Right atrium auricular region (tissue), 2 donors: ENCODE measurements around the gene KCNIP4. TPM values are rescaled to one million over a fixed set of nuclear protein-coding genes. Genes with fewer than 3 reads are reported as not detected.
A peak's percentile ranks its signal among the peaks of the same experiment; 100 is the strongest.

ENCODE experiments used
- DNase-seq: peaks from one replicate; pipeline ENCODE4 v3.0.0-alpha.2; 2019; ENCODE audit warnings: low spot score
- H3K27ac ChIP-seq, 2 donors: fragments of 200-600 bp; sonication (generic); 1 replicate in 1 of 2; 2 replicates in 1 of 2; pipeline ENCODE4 v1.5.1; 2016 to 2019
- H3K27me3 ChIP-seq, 2 donors: fragments of 200-600 bp; sonication (generic); one replicate each; pipeline versions ENCODE4 v1.5.1 to v1.6.0; 2017 to 2019
- H3K36me3 ChIP-seq: fragments of 200-600 bp; sonication (generic); one replicate; pipeline ENCODE4 v1.5.1; 2016
- H3K4me1 ChIP-seq, 2 donors: fragments of 200-600 bp; sonication (generic); one replicate each; pipeline versions ENCODE4 v1.5.1 to v1.6.0; 2017 to 2019
- H3K4me3 ChIP-seq, 2 donors: fragments of 200-600 bp; sonication (generic); 1 replicate in 1 of 2; 2 replicates in 1 of 2; pipeline ENCODE4 v1.5.1; 2017 to 2019; ENCODE audit warnings: mild to moderate bottlenecking in 1 of 2, moderate library complexity in 1 of 2
- H3K9me3 ChIP-seq, 2 donors: fragments of 200-600 bp; sonication (generic); one replicate each; pipeline ENCODE4 v1.5.1; 2019
- CTCF ChIP-seq, 2 donors: fragments of 200-600 bp; sonication (generic); IDR thresholded peaks; one replicate each; pipeline ENCODE4 v1.5.1; 2019; ENCODE audit warnings: antibody characterized with exemption in 2 of 2
- total RNA-seq, 2 donors: library from RNA; depleted of rRNA; stranded (reverse); fragments of >200 nt; gene quantifications; one replicate each; pipeline ENCODE4 v1.1.0, GENCODE V29; 2016

Gene KCNIP4
- total RNA-seq, 2 donors from 2014 or later = not detected

- Histone ChIP-seq H3K36me3 (no peaks in the 10 kb centered on the region), H3K27me3 (no peaks in the 10 kb centered on the region), H3K27ac (no peak overlapping the region), H3K9me3 (no peaks in the 10 kb centered on the region), H3K4me1 (no peaks in the 10 kb centered on the region), H3K4me3 (no peak overlapping the region)
- peak; percentile 20 to 67 for TF ChIP-seq CTCF (IDR thresholded peaks at IDR 0.05)
- DNase-seq = no peak
Observed at GRCh38 chr4:21790438-21791029, 158.0 kb downstream of the KCNIP4 start.

GRCh38 chr4:21780148-21780547 is 168.4 kb downstream of the KCNIP4 start:
- H3K4me1 ChIP-seq = no peaks in the 10 kb centered on the region
- no peak for DNase-seq
- no peak overlapping the region for H3K27ac ChIP-seq
- H3K9me3 ChIP-seq = no peaks in the 10 kb centered on the region
- H3K4me3 ChIP-seq = no peak overlapping the region
- TF ChIP-seq CTCF (IDR thresholded peaks at IDR 0.05) = no peak
- H3K36me3 ChIP-seq = no peaks in the 10 kb centered on the region
- no peaks in the 10 kb centered on the region for H3K27me3 ChIP-seq

GRCh38 chr4:21778702-21779101 is 169.9 kb downstream of the KCNIP4 start:
- H3K27me3 ChIP-seq = no peaks in the 10 kb centered on the region
- no peaks in the 10 kb centered on the region for H3K36me3 ChIP-seq
- H3K4me1 ChIP-seq = no peaks in the 10 kb centered on the region
- H3K9me3 ChIP-seq = no peaks in the 10 kb centered on the region
- no peak for TF ChIP-seq CTCF (IDR thresholded peaks at IDR 0.05)
- H3K4me3 ChIP-seq = no peak overlapping the region
- no peak for DNase-seq
- no peak overlapping the region for H3K27ac ChIP-seq

DNA sequence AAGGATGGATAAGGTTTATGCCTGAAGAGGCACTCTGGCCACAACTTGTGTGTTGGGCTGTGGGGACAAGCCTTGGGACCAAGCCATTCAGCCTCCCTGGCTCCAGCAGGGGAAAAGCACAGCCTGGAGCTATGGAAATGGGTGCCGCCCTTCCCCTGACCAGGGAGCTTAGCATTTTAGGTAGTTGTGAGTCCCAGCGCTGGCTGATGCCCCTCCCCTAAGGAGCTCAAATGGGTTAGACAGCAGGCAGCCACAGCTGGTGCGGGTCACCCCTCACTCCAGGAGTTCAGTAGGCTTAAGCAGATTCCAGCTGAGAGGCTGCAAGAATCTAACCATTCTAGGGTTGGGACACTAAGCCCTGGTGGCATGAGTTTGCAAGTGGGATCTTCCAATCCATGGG is 172.9 kb downstream of the KCNIP4 start:
- no peak for TF ChIP-seq CTCF (IDR thresholded peaks at IDR 0.05)
- DNase-seq = no peak
- Histone ChIP-seq H3K4me1 (no peaks in the 10 kb centered on the region), H3K27me3 (no peaks in the 10 kb centered on the region), H3K36me3 (no peaks in the 10 kb centered on the region), H3K27ac (no peak overlapping the region), H3K4me3 (no peak overlapping the region), H3K9me3 (peaks cover 0 to 6% of the 10 kb centered on the region in 2 donors)

DNA sequence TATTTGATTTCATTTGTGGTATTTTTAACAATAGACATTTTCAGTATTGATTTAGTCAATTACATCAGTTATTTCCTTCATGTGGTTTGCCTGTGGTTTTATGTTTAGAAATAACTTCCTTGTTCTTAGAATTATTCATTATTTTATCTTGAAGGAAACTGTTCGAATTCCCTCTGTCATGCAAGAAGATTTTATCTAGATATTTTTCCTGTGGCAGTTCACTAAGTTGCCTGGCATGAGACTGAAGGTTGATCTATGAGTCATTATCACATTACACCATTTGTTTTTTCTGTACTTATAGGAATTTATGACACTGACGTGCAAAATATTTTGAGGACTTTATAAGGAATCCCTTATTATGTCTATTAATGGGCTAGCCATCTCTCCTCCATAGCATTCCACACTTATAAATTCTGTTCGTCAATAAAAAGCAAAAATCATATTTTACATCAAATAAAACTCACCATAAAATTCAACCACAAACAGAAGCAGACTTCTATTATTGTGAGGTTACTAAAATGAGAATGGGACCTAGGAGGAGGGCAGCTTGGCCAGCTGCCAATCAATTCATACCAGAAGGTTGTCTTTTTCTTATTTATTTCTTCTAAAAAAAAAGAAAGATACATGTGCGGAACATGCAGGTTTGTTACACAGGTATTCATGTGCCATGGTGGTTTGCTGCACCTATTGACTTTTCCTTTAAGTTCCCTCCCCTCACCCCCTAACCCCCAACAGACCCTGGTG is 179.0 kb downstream of the KCNIP4 start:
- Histone ChIP-seq H3K36me3 (no peaks in the 10 kb centered on the region), H3K27ac (no peak overlapping the region), H3K9me3 (peaks cover 0 to 6% of the 10 kb centered on the region in 2 donors), H3K4me1 (no peaks in the 10 kb centered on the region), H3K4me3 (no peak overlapping the region), H3K27me3 (no peaks in the 10 kb centered on the region)
- DNase-seq = no peak
- TF ChIP-seq CTCF (IDR thresholded peaks at IDR 0.05) = no peak
